ENCODE measurements around the gene GPR75. TPM values are rescaled to one million over a fixed set of nuclear protein-coding genes. Genes with fewer than 3 reads are reported as not detected.
"Not testable (repeated sequence)": the region's sequence is repeated elsewhere in the genome, so short reads cannot be mapped to it uniquely, and the experiment has no call there.

The GPR75 gene
- total and polyA plus RNA-seq, 2 donors from 2014 or later = 0.17 to 2.4 TPM

GRCh38 chr2:53827398-53828175 is 32.2 kb downstream of the GPR75 start:
- intact Hi-C loops (cut with DNase I) = no loop called here
- Histone ChIP-seq H3K4me3 (ENCODE audit: low read length in 3 of 3) (no peak overlapping the region), H3K9me3 (ENCODE audit: control insufficient read depth in 2 of 3, insufficient read depth in 1 of 3, low read length in 3 of 3) (peaks cover 0 to 7% (median 0%) of the 10 kb centered on the region in 3 donors), H3K36me3 (ENCODE audit: control insufficient read depth in 2 of 3, insufficient read depth in 3 of 3, low read length in 3 of 3) (peaks cover 0 to 2% (median 0%) of the 10 kb centered on the region in 3 donors), H3K4me1 (ENCODE audit: control insufficient read depth in 2 of 3, insufficient read depth in 2 of 3, low read depth in 1 of 3, low read length in 3 of 3) (no peaks in the 10 kb centered on the region), H3K27ac (ENCODE audit: low read depth in 2 of 2, low read length in 2 of 2) (no peak overlapping the region), H3K27me3 (ENCODE audit: control insufficient read depth, insufficient read depth, low read length) (no peaks in the 10 kb centered on the region), H3K9ac (ENCODE audit: low read length in 3 of 3) (no peak overlapping the region)
- DNase-seq (no peak), FAIRE-seq (no peak)
- TF ChIP-seq, protein P1, sequence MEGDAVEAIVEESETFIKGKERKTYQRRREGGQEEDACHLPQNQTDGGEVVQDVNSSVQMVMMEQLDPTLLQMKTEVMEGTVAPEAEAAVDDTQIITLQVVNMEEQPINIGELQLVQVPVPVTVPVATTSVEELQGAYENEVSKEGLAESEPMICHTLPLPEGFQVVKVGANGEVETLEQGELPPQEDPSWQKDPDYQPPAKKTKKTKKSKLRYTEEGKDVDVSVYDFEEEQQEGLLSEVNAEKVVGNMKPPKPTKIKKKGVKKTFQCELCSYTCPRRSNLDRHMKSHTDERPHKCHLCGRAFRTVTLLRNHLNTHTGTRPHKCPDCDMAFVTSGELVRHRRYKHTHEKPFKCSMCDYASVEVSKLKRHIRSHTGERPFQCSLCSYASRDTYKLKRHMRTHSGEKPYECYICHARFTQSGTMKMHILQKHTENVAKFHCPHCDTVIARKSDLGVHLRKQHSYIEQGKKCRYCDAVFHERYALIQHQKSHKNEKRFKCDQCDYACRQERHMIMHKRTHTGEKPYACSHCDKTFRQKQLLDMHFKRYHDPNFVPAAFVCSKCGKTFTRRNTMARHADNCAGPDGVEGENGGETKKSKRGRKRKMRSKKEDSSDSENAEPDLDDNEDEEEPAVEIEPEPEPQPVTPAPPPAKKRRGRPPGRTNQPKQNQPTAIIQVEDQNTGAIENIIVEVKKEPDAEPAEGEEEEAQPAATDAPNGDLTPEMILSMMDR (IDR thresholded peaks at IDR 0.05; ENCODE audit: borderline replicate concordance, extremely low read depth, insufficient read depth) = no peak

- H3K27ac ChIP-seq (ENCODE audit: low read depth in 2 of 2, low read length in 2 of 2) = no peak overlapping the region
- H3K4me1 ChIP-seq (ENCODE audit: control insufficient read depth in 2 of 3, insufficient read depth in 2 of 3, low read depth in 1 of 3, low read length in 3 of 3) = no peaks in the 10 kb centered on the region
- no peaks in the 10 kb centered on the region for H3K27me3 ChIP-seq (ENCODE audit: control insufficient read depth, insufficient read depth, low read length)
- peaks cover 0 to 2% (median 0%) of the 10 kb centered on the region in 3 donors for H3K36me3 ChIP-seq (ENCODE audit: control insufficient read depth in 2 of 3, insufficient read depth in 3 of 3, low read length in 3 of 3)
- DNase-seq (no peak), FAIRE-seq (no peak)
- H3K9me3 ChIP-seq (ENCODE audit: control insufficient read depth in 2 of 3, insufficient read depth in 1 of 3, low read length in 3 of 3) = peaks cover 0 to 7% (median 0%) of the 10 kb centered on the region in 3 donors
- no peak overlapping the region for H3K9ac ChIP-seq (ENCODE audit: low read length in 3 of 3)
- TF ChIP-seq, protein P1 (IDR thresholded peaks at IDR 0.05; ENCODE audit: borderline replicate concordance, extremely low read depth, insufficient read depth) = no peak
- intact Hi-C loops (cut with DNase I) = no loop called here
- no peak overlapping the region for H3K4me3 ChIP-seq (ENCODE audit: low read length in 3 of 3)
These were observed 33.0 kb downstream of the GPR75 start for GRCh38 chr2:53826587-53827397.

DNA sequence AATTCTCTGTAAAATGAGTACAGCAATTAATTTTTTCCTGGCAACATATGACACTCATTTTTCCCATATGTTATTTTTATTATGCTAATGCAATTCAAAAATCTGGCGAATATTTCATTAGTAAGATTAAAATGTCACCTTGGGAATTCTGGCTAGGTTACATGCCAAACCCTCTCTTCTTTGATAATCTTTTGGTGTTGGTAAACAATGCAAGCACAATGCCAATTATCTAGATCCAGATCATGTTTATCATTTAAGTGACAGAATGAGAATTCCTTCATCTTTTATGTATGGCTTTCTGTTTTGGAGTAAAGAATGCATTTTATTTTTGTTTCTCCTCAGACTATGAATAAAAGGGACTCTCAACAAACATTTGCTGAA is 33.7 kb downstream of the GPR75 start:
- Histone ChIP-seq H3K27me3 (ENCODE audit: control insufficient read depth, insufficient read depth, low read length) (no peaks in the 10 kb centered on the region), H3K4me1 (ENCODE audit: control insufficient read depth in 2 of 3, insufficient read depth in 2 of 3, low read depth in 1 of 3, low read length in 3 of 3) (no peaks in the 10 kb centered on the region), H3K36me3 (ENCODE audit: control insufficient read depth in 2 of 3, insufficient read depth in 3 of 3, low read length in 3 of 3) (peaks cover 0 to 2% (median 0%) of the 10 kb centered on the region in 3 donors), H3K9me3 (ENCODE audit: control insufficient read depth in 2 of 3, insufficient read depth in 1 of 3, low read length in 3 of 3) (peaks cover 0 to 7% (median 0%) of the 10 kb centered on the region in 3 donors), H3K27ac (ENCODE audit: low read depth in 2 of 2, low read length in 2 of 2) (no peak overlapping the region), H3K4me3 (ENCODE audit: low read length in 3 of 3) (no peak overlapping the region), H3K9ac (ENCODE audit: low read length in 3 of 3) (no peak overlapping the region)
- FAIRE-seq (no peak), DNase-seq (no peak)
- TF ChIP-seq, protein P1 (IDR thresholded peaks at IDR 0.05; ENCODE audit: borderline replicate concordance, extremely low read depth, insufficient read depth) = no peak
- intact Hi-C loops (cut with DNase I) = no loop called here

- FAIRE-seq; H3K4me3 ChIP-seq (ENCODE audit: low read length in 3 of 3): not testable (repeated sequence)
These were observed 36.1 kb downstream of the GPR75 start for GRCh38 chr2:53823639-53824038.

More at GRCh38 chr2:53823639-53824038, 36.1 kb downstream of the GPR75 start:
- H3K9ac ChIP-seq (ENCODE audit: low read length in 3 of 3); H3K36me3 ChIP-seq (ENCODE audit: control insufficient read depth in 2 of 3, insufficient read depth in 3 of 3, low read length in 3 of 3); H3K4me1 ChIP-seq (ENCODE audit: control insufficient read depth in 2 of 3, insufficient read depth in 2 of 3, low read depth in 1 of 3, low read length in 3 of 3); intact Hi-C loops (cut with DNase I); H3K27ac ChIP-seq (ENCODE audit: low read depth in 2 of 2, low read length in 2 of 2); H3K9me3 ChIP-seq (ENCODE audit: control insufficient read depth in 2 of 3, insufficient read depth in 1 of 3, low read length in 3 of 3); DNase-seq; H3K27me3 ChIP-seq (ENCODE audit: control insufficient read depth, insufficient read depth, low read length): not testable (repeated sequence)
